Testis (tissue), 3 donors: ENCODE measurements around the gene PRELP. TPM values are rescaled to one million over a fixed set of nuclear protein-coding genes. Genes with fewer than 3 reads are reported as not detected.

Experiments used
- DNase-seq: peaks from one replicate; pipeline ENCODE4 v3.0.0-alpha.2; 2019
- H3K27ac ChIP-seq, 2 donors: fragments of 200-600 bp; sonication (generic); one replicate each; pipeline ENCODE4 v1.5.1; 2019
- H3K27me3 ChIP-seq: fragments of 200-600 bp; sonication (generic); one replicate; pipeline ENCODE4 v1.5.1; 2019
- H3K36me3 ChIP-seq: fragments of 200-600 bp; sonication (generic); one replicate; pipeline ENCODE4 v1.5.1; 2017; ENCODE audit warnings: low read depth; ENCODE audit errors: missing control alignments
- H3K4me1 ChIP-seq: fragments of 200-600 bp; sonication (generic); one replicate; pipeline ENCODE4 v1.5.1; 2019
- H3K4me3 ChIP-seq, 2 donors: fragments of 200-600 bp; sonication (generic); one replicate each; pipeline ENCODE4 v1.5.1; 2017 to 2019
- H3K9me3 ChIP-seq: fragments of 200-600 bp; sonication (generic); one replicate; pipeline ENCODE4 v1.5.1; 2017
- CTCF ChIP-seq, 3 experiments: fragments of 450-650 bp in 2 of 3; fragments of 200-600 bp in 1 of 3; sonication (generic) in 1 of 3; IDR thresholded peaks; one replicate each; pipeline ENCODE4 v1.5.1; 2016 to 2019; ENCODE audit warnings: antibody characterized with exemption in 3 of 3, mild to moderate bottlenecking in 2 of 3, moderate library complexity in 1 of 3
- POLR2A ChIP-seq: fragments of 450-650 bp; IDR thresholded peaks from one replicate; pipeline ENCODE4 v1.6.1; 2017; ENCODE audit warnings: antibody characterized with exemption, mild to moderate bottlenecking, moderate library complexity
- WGBS, 2 donors: methylation state at CpG; one replicate each; pipeline ENCODE4 v1.1.5; 2018; 5-methylcytosine and 5-hydroxymethylcytosine counted together
- intact Hi-C: fragments of 100-400 bp; cut with DNase I; formaldehyde crosslinking; loops from one replicate; pipeline ENCODE4 v1.15.1; 2023; ENCODE audit warnings: low total_unique reads
- polyA plus RNA-seq: library from polyadenylated mRNA; stranded (reverse); fragments of 350-450 nt; fragmentation: Illumina TruSeq; extraction: RNeasy Lipid Tissue Mini Kit (QIAGEN cat#74804); gene quantifications from one replicate; pipeline ENCODE4 v1.2.3, GENCODE V29; 2014; ENCODE audit warnings: low read depth, low replicate concordance; ENCODE audit not compliant: insufficient read depth
- total RNA-seq, 2 donors: library from RNA; depleted of rRNA; stranded (reverse); fragments of >200 nt; gene quantifications; one replicate each; pipeline ENCODE4 v1.2.3, GENCODE V29; 2016

PRELP gene
- total and polyA plus RNA-seq, 3 donors from 2014 or later: 9.6 to 26.5 (median 10.0) TPM

- no peak for DNase-seq
- H3K27ac ChIP-seq: no peak overlapping the region
- H3K9me3 ChIP-seq: no peaks in the 10 kb centered on the region
- H3K4me1 ChIP-seq: peaks cover 30% of the 10 kb centered on the region
- TF ChIP-seq CTCF (IDR thresholded peaks at IDR 0.05) (no peak), POLR2A (no peak)
- WGBS, 2 donors: 72 to 85% methylated on average over 5 of the region's 5 CpGs
- H3K36me3 ChIP-seq: no peaks in the 10 kb centered on the region
- no peak overlapping the region for H3K4me3 ChIP-seq
- intact Hi-C loops: no loop called here
- H3K27me3 ChIP-seq: no peaks in the 10 kb centered on the region
These were observed 44.7 kb downstream of the PRELP start for GRCh38 chr1:203520315-203520714.

- Histone ChIP-seq H3K27me3 (no peaks in the 10 kb centered on the region), H3K27ac (no peak overlapping the region), H3K4me3 (no peak overlapping the region), H3K36me3 (no peaks in the 10 kb centered on the region), H3K9me3 (no peaks in the 10 kb centered on the region), H3K4me1 (peaks cover 35% of the 10 kb centered on the region)
- 61 to 63% methylated on average over 9 to 10 of the region's 10 CpGs for WGBS, 2 donors
- TF ChIP-seq CTCF (IDR thresholded peaks at IDR 0.05) (no peak), POLR2A (no peak)
- peak; percentile 86 for DNase-seq
- intact Hi-C loops: no loop called here
These were observed 45.6 kb downstream of the PRELP start for GRCh38 chr1:203521074-203521794.

GRCh38 chr1:203521812-203522211 lies 46.2 kb downstream of the PRELP start:
- WGBS, 2 donors: 72 to 93% methylated on average over 4 to 5 of the region's 5 CpGs
- H3K4me1 ChIP-seq: peaks cover 35% of the 10 kb centered on the region
- no peaks in the 10 kb centered on the region for H3K36me3 ChIP-seq
- intact Hi-C loops: no loop called here
- no peaks in the 10 kb centered on the region for H3K9me3 ChIP-seq
- no peak overlapping the region for H3K4me3 ChIP-seq
- TF ChIP-seq POLR2A: no peak
- TF ChIP-seq CTCF (IDR thresholded peaks at IDR 0.05): no peak
- no peaks in the 10 kb centered on the region for H3K27me3 ChIP-seq
- DNase-seq: no peak
- H3K27ac ChIP-seq: no peak overlapping the region

GRCh38 chr1:203522237-203522636 lies 46.6 kb downstream of the PRELP start:
- no peak overlapping the region for H3K27ac ChIP-seq
- 51 to 68% methylated on average over 9 to 11 of the region's 11 CpGs for WGBS, 2 donors
- H3K27me3 ChIP-seq: no peaks in the 10 kb centered on the region
- no peak for TF ChIP-seq POLR2A
- no peak for TF ChIP-seq CTCF (IDR thresholded peaks at IDR 0.05)
- peaks cover 35% of the 10 kb centered on the region for H3K4me1 ChIP-seq
- no peaks in the 10 kb centered on the region for H3K36me3 ChIP-seq
- no peak overlapping the region for H3K4me3 ChIP-seq
- DNase-seq: no peak
- H3K9me3 ChIP-seq: no peaks in the 10 kb centered on the region
- intact Hi-C loops: no loop called here

- H3K9me3 ChIP-seq: no peaks in the 10 kb centered on the region
- no peak overlapping the region for H3K4me3 ChIP-seq
- peaks cover 39% of the 10 kb centered on the region for H3K4me1 ChIP-seq
- 91 to 94% methylated on average over 6 of the region's 6 CpGs for WGBS, 2 donors
- no peak for DNase-seq
- H3K27me3 ChIP-seq: no peaks in the 10 kb centered on the region
- no peak for TF ChIP-seq CTCF (IDR thresholded peaks at IDR 0.05)
- no peak for TF ChIP-seq POLR2A
- intact Hi-C loops: no loop called here
- no peak overlapping the region for H3K27ac ChIP-seq
- no peaks in the 10 kb centered on the region for H3K36me3 ChIP-seq
These were observed 48.1 kb downstream of the PRELP start for GRCh38 chr1:203523667-203524066.
